DND-41 (cell line): ENCODE data around the gene OR1F1.

Experiments used
- ATAC-seq: fragments of 200-7000 bp; cut with Tn5 transposase; 3 replicates; pipeline ENCODE4 v1.9.1; 2021; ENCODE audit warnings: low read depth; ENCODE audit not compliant: insufficient read depth
- DNase-seq: peaks from one replicate; pipeline ENCODE4 v3.0.0-alpha.2; 2020
- H2AFZ ChIP-seq: 2 replicates; pipeline ENCODE4 v1.6.0; 2012; ENCODE audit warnings: low read depth, low read length
- H3K27ac ChIP-seq: 2 replicates; pipeline ENCODE4 v1.5.1; 2012; ENCODE audit warnings: low read length, inconsistent platforms
- H3K27me3 ChIP-seq: fragments of 200-600 bp; sonication (generic); 2 replicates; pipeline ENCODE4 v1.6.0; 2012; ENCODE audit warnings: low read length, mild to moderate bottlenecking, inconsistent platforms; ENCODE audit not compliant: insufficient read depth, poor library complexity
- H3K36me3 ChIP-seq: 2 replicates; pipeline ENCODE4 v1.5.1; 2012; ENCODE audit warnings: low read length, inconsistent platforms; ENCODE audit not compliant: insufficient read depth
- H3K4me1 ChIP-seq: 2 replicates; pipeline ENCODE4 v1.5.1; 2012; ENCODE audit warnings: mild to moderate bottlenecking, low read length; ENCODE audit not compliant: insufficient read depth
- H3K4me2 ChIP-seq: 2 replicates; pipeline ENCODE4 v1.6.0; 2012; ENCODE audit warnings: mild to moderate bottlenecking, moderate library complexity, low read length, inconsistent platforms; ENCODE audit not compliant: insufficient read depth
- H3K4me3 ChIP-seq, 2 experiments: fragments of 200-600 bp in 1 of 2; shearing (Covaris generic) in 1 of 2; 2 replicates each; pipeline ENCODE4 v1.5.1; 2012 to 2016; ENCODE audit warnings: inconsistent platforms in 2 of 2, low read length in 2 of 2, mild to moderate bottlenecking in 2 of 2, low read depth in 1 of 2, moderate library complexity in 1 of 2
- H3K79me2 ChIP-seq: 2 replicates; pipeline ENCODE4 v1.6.0; 2012; ENCODE audit warnings: low read length, inconsistent platforms; ENCODE audit not compliant: insufficient read depth
- H3K9ac ChIP-seq: 2 replicates; pipeline ENCODE4 v1.6.0; 2012; ENCODE audit warnings: low read depth, mild to moderate bottlenecking, inconsistent platforms, low read length, moderate library complexity
- H3K9me3 ChIP-seq: 2 replicates; pipeline ENCODE4 v1.5.1; 2012; ENCODE audit warnings: low read length, moderate library complexity, mild to moderate bottlenecking, inconsistent platforms; ENCODE audit not compliant: insufficient read depth, severe bottlenecking
- H4K20me1 ChIP-seq: 2 replicates; pipeline ENCODE4 v1.6.0; 2012; ENCODE audit warnings: low read length; ENCODE audit not compliant: insufficient read depth
- EZH2 ChIP-seq: IDR thresholded peaks from 3 replicates; pipeline ENCODE4 v1.6.1; 2012; ENCODE audit warnings: borderline replicate concordance, low read depth, mild to moderate bottlenecking, moderate library complexity, low read length, inconsistent platforms; ENCODE audit not compliant: severe bottlenecking
- TF ChIP-seq, protein P1 (sequence below): IDR thresholded peaks from 2 replicates; pipeline ENCODE4 v1.5.1; 2012; ENCODE audit warnings: borderline replicate concordance, low read length, moderate library complexity, mild to moderate bottlenecking; ENCODE audit not compliant: poor library complexity, severe bottlenecking; ENCODE audit errors: extremely low read depth

OR1F1 gene

DNA sequence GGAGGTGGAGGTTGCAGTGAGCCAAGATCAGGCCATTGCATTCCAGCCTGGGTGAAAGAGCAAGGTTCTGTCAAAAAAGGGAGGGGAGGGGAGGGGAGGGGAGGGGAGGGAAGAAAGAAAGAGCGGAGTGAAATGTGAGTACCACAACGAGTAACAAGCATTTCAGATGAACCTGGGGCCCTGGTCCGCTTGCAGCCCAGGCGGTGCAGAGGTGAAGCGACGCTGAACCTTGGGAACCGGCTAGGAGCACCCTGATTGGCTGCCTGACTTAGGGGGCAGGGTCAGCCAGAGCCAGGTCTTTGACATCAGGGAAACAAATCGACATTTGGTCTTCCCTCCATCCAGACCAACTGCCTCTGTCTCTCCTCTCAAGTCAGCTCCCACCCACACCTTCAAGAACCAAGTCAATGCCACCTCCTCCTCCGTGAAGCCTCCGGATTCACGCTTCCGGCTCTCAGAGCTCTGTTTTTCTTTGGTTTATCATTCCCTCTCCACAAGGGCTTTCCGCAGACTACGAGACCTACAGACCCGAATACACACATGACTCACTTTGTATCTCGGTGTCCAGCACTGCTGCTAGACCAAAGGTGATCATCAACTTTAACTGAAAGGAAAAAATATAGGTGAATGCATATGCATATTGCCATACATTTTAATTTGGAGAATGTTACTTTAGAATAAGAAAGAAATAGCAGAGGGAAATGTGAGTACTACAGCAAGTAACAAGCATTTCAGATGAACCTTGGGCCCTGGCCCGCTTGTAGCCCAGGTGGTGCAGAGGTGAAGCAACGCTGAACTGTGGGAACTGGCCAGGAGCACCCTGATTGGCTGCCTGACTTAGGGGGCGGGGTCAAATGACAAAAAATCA lies 19.3 kb downstream of the OR1F1 start:
- Histone ChIP-seq H3K79me2 (no peaks in the 10 kb centered on the region), H3K36me3 (no peaks in the 10 kb centered on the region), H3K9me3 (peaks cover 15% of the 10 kb centered on the region), H3K4me2 (no peak overlapping the region), H3K4me1 (no peaks in the 10 kb centered on the region), H4K20me1 (no peaks in the 10 kb centered on the region), H3K4me3 (no peak overlapping the region), H2AFZ (no peak overlapping the region), H3K27ac (no peak overlapping the region), H3K9ac (no peak overlapping the region), H3K27me3 (no peaks in the 10 kb centered on the region)
- ATAC-seq: no peak
- DNase-seq: no peak
- no peak for TF ChIP-seq EZH2
- TF ChIP-seq, protein P1, sequence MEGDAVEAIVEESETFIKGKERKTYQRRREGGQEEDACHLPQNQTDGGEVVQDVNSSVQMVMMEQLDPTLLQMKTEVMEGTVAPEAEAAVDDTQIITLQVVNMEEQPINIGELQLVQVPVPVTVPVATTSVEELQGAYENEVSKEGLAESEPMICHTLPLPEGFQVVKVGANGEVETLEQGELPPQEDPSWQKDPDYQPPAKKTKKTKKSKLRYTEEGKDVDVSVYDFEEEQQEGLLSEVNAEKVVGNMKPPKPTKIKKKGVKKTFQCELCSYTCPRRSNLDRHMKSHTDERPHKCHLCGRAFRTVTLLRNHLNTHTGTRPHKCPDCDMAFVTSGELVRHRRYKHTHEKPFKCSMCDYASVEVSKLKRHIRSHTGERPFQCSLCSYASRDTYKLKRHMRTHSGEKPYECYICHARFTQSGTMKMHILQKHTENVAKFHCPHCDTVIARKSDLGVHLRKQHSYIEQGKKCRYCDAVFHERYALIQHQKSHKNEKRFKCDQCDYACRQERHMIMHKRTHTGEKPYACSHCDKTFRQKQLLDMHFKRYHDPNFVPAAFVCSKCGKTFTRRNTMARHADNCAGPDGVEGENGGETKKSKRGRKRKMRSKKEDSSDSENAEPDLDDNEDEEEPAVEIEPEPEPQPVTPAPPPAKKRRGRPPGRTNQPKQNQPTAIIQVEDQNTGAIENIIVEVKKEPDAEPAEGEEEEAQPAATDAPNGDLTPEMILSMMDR: no peak

DNA sequence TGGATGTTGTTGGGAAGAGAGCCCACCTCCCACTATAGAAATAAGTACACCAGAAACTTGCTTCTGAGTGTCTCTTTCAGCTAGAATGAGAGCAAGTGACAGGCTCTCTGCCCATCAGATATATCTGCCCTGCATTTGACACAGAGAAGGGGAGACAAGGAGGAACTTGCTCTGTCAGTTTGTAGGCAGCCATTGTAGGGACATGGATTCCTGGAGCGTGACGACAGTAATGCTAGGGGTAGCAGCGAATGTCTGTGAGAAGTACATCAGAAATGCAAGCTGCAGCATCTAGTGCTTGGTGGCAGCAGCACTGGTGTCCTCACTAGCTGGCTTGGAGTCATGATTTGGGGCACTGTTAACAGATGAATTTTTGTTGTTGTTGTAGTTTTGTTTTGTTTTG lies 24.0 kb downstream of the OR1F1 start:
- Histone ChIP-seq H3K9ac (no peak overlapping the region), H3K4me2 (no peak overlapping the region), H3K36me3 (no peaks in the 10 kb centered on the region), H3K4me1 (peaks cover 30% of the 10 kb centered on the region), H3K27me3 (no peaks in the 10 kb centered on the region), H2AFZ (no peak overlapping the region), H3K4me3 (no peak overlapping the region), H4K20me1 (no peaks in the 10 kb centered on the region), H3K9me3 (no peaks in the 10 kb centered on the region), H3K27ac (no peak overlapping the region), H3K79me2 (no peaks in the 10 kb centered on the region)
- TF ChIP-seq EZH2: no peak
- TF ChIP-seq, protein P1: no peak
- DNase-seq (no peak), ATAC-seq (no peak)

DNA sequence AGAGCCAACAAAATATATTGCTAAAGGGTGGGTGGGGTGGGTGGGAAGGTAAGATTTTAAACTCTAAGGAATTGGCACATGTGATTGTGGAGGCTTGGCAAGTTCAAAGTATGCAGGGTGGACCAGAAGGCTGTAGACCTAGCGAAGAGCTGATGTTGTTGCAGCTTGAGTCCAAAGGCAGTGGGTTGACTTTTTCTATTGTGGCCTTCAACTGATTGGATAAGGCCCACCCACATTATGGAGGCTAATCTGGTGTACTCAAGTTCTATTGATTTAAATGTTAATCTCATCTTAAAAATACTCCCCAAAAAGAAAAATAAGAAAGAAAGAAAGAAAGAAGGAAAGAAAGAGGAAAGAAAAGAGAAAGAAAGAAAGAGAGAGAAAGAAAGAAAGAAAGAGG lies 24.6 kb downstream of the OR1F1 start:
- H4K20me1 ChIP-seq: no peaks in the 10 kb centered on the region
- ATAC-seq (no peak), DNase-seq (no peak)
- no peaks in the 10 kb centered on the region for H3K9me3 ChIP-seq
- no peak overlapping the region for H3K4me3 ChIP-seq
- H3K27ac ChIP-seq: no peak overlapping the region
- no peak for TF ChIP-seq EZH2
- TF ChIP-seq, protein P1: no peak
- no peaks in the 10 kb centered on the region for H3K36me3 ChIP-seq
- H3K4me2 ChIP-seq: no peak overlapping the region
- no peak overlapping the region for H3K9ac ChIP-seq
- H3K79me2 ChIP-seq: no peaks in the 10 kb centered on the region
- no peak overlapping the region for H2AFZ ChIP-seq
- peaks cover 30% of the 10 kb centered on the region for H3K4me1 ChIP-seq
- H3K27me3 ChIP-seq: no peaks in the 10 kb centered on the region
